ENCODE results near the gene OTOGL.

DNA sequence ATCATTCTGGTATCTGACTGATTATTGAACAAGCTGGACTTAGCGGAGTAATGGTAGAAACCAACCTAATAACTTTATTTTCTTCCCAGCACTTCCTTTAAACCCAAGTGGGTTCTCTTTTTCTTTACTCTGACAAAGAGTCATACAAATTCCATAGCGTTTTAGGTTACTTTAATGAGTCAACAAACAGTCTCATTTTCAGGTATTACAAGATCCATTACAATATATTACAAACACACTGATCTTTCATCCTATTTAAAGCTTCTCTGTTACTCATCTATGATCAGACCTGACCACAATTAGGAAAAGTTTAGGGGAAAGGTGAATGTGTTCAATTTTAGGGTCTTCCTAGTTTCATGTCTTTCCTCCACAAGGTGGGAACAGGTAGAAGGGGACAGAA, 305.3 kb downstream of the OTOGL start:
- TF ChIP-seq, protein P1, sequence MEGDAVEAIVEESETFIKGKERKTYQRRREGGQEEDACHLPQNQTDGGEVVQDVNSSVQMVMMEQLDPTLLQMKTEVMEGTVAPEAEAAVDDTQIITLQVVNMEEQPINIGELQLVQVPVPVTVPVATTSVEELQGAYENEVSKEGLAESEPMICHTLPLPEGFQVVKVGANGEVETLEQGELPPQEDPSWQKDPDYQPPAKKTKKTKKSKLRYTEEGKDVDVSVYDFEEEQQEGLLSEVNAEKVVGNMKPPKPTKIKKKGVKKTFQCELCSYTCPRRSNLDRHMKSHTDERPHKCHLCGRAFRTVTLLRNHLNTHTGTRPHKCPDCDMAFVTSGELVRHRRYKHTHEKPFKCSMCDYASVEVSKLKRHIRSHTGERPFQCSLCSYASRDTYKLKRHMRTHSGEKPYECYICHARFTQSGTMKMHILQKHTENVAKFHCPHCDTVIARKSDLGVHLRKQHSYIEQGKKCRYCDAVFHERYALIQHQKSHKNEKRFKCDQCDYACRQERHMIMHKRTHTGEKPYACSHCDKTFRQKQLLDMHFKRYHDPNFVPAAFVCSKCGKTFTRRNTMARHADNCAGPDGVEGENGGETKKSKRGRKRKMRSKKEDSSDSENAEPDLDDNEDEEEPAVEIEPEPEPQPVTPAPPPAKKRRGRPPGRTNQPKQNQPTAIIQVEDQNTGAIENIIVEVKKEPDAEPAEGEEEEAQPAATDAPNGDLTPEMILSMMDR (IDR thresholded peaks at IDR 0.05 in 4 of 5, conservative IDR thresholded peaks at IDR 0.05 in 1 of 5) = no peak
- TF ChIP-seq POLR2A (IDR thresholded peaks at IDR 0.05) = no peak
